ENCODE measurements around the gene XBP1. TPM values are rescaled to one million over a fixed set of nuclear protein-coding genes. Genes with fewer than 3 reads are reported as not detected.
"Not testable (repeated sequence)": the region's sequence is repeated elsewhere in the genome, so short reads cannot be mapped to it uniquely, and the experiment has no call there.

XBP1 gene
- total RNA-seq, 4 donors from 2014 or later, result 59.8 to 176 (median 70.2) TPM

GRCh38 chr22:28808716-28809355 lies 8.5 kb upstream of the XBP1 start:
- no peaks in the 10 kb centered on the region for H3K27me3 ChIP-seq
- H3K4me3 ChIP-seq, result no peak overlapping the region
- DNase-seq (ENCODE audit: extremely low spot score), result no peak
- intact Hi-C loops (cut with DNase I), result no loop called here
- no peak overlapping the region for H3K27ac ChIP-seq (replicated peaks in 1 of 4)
- peaks cover 0 to 17% (median 2%) of the 10 kb centered on the region in 4 donors for H3K36me3 ChIP-seq
- TF ChIP-seq CTCF (IDR thresholded peaks at IDR 0.05), result no peak
- no peak for TF ChIP-seq POLR2AphosphoS5 (IDR thresholded peaks at IDR 0.05)
- no peak for TF ChIP-seq POLR2A (IDR thresholded peaks at IDR 0.05; ENCODE audit: low read depth)
- no peak for TF ChIP-seq EP300 (IDR thresholded peaks at IDR 0.05)
- H3K4me1 ChIP-seq, result peaks cover 1 to 15% (median 9%) of the 10 kb centered on the region in 4 donors
- H3K9me3 ChIP-seq, result no peaks in the 10 kb centered on the region

GRCh38 chr22:28805426-28805825 lies 5.1 kb upstream of the XBP1 start:
- WGBS, result 84% methylated on average over 4 of the region's 5 CpGs
- intact Hi-C loops (cut with DNase I); H3K27ac ChIP-seq (replicated peaks in 1 of 4); H3K9me3 ChIP-seq; DNase-seq (ENCODE audit: extremely low spot score); H3K4me3 ChIP-seq; H3K27me3 ChIP-seq: not testable (repeated sequence)
- Histone ChIP-seq H3K4me1 (peaks cover 17 to 21% (median 19%) of the 10 kb centered on the region in 4 donors), H3K36me3 (peaks cover 0 to 17% (median 2%) of the 10 kb centered on the region in 4 donors)

- Histone ChIP-seq H3K4me1 (peaks cover 30 to 40% (median 38%) of the 10 kb centered on the region in 4 donors), H3K4me3 (no peak overlapping the region), H3K9me3 (no peaks in the 10 kb centered on the region), H3K36me3 (peaks cover 0 to 15% (median 6%) of the 10 kb centered on the region in 4 donors), H3K27ac (replicated peaks in 1 of 4) (no peak overlapping the region), H3K27me3 (no peaks in the 10 kb centered on the region)
- no peak for DNase-seq (ENCODE audit: extremely low spot score)
- 74% methylated on average over 7 of the region's 7 CpGs for WGBS
- TF ChIP-seq POLR2A (IDR thresholded peaks at IDR 0.05; ENCODE audit: low read depth) (no peak), POLR2AphosphoS5 (IDR thresholded peaks at IDR 0.05) (no peak), EP300 (IDR thresholded peaks at IDR 0.05) (no peak), CTCF (IDR thresholded peaks at IDR 0.05) (no peak)
- intact Hi-C loops (cut with DNase I), result no loop called here
Observed at GRCh38 chr22:28802595-28803123, 2.3 kb upstream of the XBP1 start.

GRCh38 chr22:28801845-28802594 lies 1.7 kb upstream of the XBP1 start:
- 62% methylated on average over 14 of the region's 14 CpGs for WGBS
- no peak for DNase-seq (ENCODE audit: extremely low spot score)
- intact Hi-C loops (cut with DNase I), result no loop called here
- H3K4me1 ChIP-seq, result peaks cover 36 to 46% (median 45%) of the 10 kb centered on the region in 4 donors
- H3K36me3 ChIP-seq, result peaks cover 3 to 21% (median 12%) of the 10 kb centered on the region in 4 donors
- H3K4me3 ChIP-seq, result peak overlapping the region; percentile 88 to 100 (median 96)
- TF ChIP-seq POLR2AphosphoS5 (IDR thresholded peaks at IDR 0.05), result no peak
- no peak for TF ChIP-seq POLR2A (IDR thresholded peaks at IDR 0.05; ENCODE audit: low read depth)
- TF ChIP-seq CTCF (IDR thresholded peaks at IDR 0.05), result no peak
- TF ChIP-seq EP300 (IDR thresholded peaks at IDR 0.05), result no peak
- H3K27me3 ChIP-seq, result no peaks in the 10 kb centered on the region
- no peaks in the 10 kb centered on the region for H3K9me3 ChIP-seq
- H3K27ac ChIP-seq (replicated peaks in 1 of 4), result peak overlapping the region in 3 of 4 donors; percentile 6 to 100 (median 99)

- DNase-seq (ENCODE audit: extremely low spot score), result no peak
- peak overlapping the region; percentile 99 to 100 (median 100) for H3K27ac ChIP-seq (replicated peaks in 1 of 4)
- no peak for TF ChIP-seq CTCF (IDR thresholded peaks at IDR 0.05)
- peak in 1 of 2 donors; percentile 46 for TF ChIP-seq POLR2AphosphoS5 (IDR thresholded peaks at IDR 0.05)
- H3K4me3 ChIP-seq, result peak overlapping the region; percentile 88 to 100 (median 96)
- no peaks in the 10 kb centered on the region for H3K9me3 ChIP-seq
- 0% methylated on average over 7 of the region's 31 CpGs for WGBS
- H3K27me3 ChIP-seq, result no peaks in the 10 kb centered on the region
- intact Hi-C loops (cut with DNase I), result no loop called here
- H3K4me1 ChIP-seq, result peaks cover 56 to 67% (median 63%) of the 10 kb centered on the region in 4 donors
- peaks cover 25 to 44% (median 35%) of the 10 kb centered on the region in 4 donors for H3K36me3 ChIP-seq
Observed at GRCh38 chr22:28799606-28800307, 612 bp downstream of the XBP1 start.

Measured in esophagus muscularis mucosa (tissue), 4 donors.